Smooth muscle cell of the pulmonary artery (primary cell): Measurements from ENCODE around the gene PCDHGA11. TPM values are rescaled to one million over a fixed set of nuclear protein-coding genes. Genes with fewer than 3 reads are reported as not detected.

Experiments used
- total RNA-seq: library from RNA; depleted of rRNA; stranded (reverse); fragments of >200 nt; gene quantifications from 2 replicates; pipeline ENCODE4 v1.2.3, GENCODE V29; 2014

The PCDHGA11 gene
- 20.6 and 27.7 TPM in 2 replicates for total RNA-seq

DNA sequence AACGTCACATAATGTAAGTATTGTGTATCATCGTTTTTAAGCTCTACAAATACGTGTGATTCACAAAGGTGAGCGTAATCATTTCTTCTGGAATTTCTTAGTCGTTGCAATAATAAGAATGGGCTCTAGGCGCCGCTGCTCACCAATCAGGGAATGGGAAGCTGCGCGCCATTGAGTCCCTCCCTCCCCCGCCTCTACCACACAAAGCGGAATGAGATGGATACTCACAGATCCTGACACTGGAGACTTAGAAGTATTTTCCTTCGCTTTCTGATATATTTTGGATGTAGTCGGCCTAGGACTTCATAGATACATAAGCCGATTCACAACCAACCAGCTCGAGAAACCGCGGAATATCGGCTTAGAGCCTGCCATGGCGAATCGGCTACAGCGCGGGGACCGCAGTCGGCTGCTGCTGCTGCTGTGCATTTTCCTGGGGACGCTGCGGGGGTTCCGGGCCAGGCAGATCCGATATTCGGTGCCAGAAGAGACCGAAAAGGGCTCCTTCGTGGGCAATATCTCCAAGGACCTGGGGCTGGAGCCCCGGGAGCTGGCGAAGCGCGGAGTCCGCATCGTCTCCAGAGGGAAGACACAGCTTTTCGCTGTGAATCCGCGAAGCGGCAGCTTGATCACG, at the start of gene PCDHGA11:
PCDHGA11 (plus strand) TSS at position 197 of the 634 bp plus-strand sequence; CDS start at position 374, 177 bp downstream.

DNA sequence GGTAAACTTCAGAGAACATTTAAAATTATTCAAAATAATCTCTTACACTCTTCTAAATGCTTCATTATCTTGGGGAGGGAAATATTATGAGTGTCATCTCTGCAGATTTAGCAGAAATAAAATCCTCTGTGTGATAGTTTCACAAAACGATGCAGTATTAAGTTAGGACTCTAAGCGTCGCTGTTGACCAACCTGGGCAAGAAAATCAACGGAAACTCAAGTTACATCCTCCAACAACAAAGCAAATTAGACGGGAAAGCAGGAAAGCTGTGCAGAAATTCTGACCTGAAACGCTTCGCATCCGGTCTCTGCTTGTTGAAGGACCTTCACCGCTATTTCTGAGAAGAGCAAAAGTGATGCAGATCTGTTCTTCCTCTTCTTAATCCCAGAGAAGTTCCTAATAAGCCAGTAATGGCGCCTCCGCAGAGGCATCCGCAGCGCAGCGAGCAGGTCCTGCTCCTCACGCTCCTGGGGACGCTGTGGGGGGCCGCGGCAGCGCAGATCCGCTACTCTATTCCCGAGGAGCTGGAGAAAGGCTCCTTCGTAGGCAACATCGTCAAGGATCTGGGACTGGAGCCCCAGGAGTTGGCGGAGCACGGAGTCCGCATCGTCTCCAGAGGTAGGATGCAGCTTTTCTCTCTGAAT, 47.1 kb upstream of the PCDHGA11 start, which contains the start of gene PCDHGA6:
PCDHGA6 (plus strand) TSS at position 219 of the 645 bp plus-strand sequence; CDS start at position 412, 193 bp downstream.

DNA sequence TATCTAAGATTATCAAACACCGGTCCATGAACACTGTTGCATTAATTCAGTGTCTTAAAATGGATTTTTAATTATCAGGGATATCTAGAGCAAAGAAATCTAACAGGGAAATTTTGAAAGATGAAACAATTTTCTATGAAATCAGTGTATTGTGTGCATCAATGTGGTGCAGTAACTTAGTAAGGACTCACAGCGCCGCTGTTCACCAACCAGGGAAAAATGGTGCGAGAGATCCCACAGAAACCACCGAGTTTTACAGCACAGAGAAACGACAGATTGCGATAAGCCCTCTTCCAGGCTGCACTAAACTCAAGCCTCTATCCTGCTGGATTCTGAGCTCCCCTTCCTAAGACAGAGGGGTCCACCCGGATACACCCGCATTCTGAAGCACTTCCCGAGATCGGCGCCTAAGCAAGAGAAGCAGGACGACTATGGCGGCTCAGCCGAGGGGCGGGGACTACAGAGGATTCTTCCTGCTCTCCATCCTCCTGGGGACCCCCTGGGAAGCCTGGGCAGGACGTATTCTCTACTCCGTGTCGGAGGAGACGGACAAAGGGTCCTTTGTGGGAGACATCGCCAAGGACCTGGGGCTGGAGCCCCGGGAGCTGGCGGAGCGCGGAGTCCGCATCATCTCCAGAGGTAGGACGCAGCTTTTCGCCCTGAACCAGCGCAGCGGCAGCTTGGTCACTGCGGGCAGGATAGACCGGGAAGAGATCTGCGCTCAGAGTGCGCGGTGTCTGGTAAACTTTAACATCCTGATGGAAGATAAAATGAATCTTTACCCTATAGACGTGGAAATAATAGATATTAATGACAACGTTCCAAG, 38.2 kb upstream of the PCDHGA11 start, which contains the start of gene PCDHGA7:
PCDHGA7 (plus strand) TSS at position 274 of the 826 bp plus-strand sequence; CDS start at position 432, 158 bp downstream.

DNA sequence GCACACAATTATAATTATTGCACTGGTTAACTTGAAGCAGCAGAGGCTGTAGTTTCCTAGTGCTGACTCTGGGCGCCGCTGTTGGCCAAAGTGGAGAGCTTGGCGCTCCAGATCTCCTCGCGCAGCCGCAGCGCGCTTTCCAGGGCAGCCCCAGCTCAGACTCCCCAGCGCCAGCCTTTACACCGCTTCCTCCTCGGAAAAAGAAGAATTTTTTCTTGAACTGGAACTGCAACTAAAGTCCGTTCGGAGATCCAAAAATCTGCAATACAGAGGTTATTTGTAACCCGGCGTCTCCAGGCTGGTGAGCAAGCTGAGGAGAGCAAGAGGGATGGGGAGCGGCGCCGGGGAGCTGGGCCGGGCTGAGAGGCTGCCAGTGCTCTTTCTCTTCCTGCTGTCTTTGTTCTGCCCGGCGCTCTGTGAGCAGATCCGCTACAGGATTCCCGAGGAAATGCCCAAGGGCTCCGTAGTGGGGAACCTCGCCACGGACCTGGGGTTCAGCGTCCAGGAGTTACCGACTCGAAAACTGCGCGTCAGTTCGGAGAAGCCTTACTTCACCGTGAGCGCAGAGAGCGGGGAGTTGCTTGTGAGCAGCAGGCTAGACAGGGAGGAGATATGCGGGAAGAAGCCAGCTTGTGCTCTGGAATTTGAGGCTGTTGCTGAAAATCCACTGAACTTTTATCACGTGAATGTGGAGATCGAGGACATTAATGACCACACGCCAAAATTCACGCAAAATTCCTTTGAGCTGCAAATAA, 33.1 kb upstream of the PCDHGA11 start, which contains the start of gene PCDHGB4:
PCDHGB4 (plus strand) TSS at position 142 of the 755 bp plus-strand sequence; CDS start at position 329, 187 bp downstream.

DNA sequence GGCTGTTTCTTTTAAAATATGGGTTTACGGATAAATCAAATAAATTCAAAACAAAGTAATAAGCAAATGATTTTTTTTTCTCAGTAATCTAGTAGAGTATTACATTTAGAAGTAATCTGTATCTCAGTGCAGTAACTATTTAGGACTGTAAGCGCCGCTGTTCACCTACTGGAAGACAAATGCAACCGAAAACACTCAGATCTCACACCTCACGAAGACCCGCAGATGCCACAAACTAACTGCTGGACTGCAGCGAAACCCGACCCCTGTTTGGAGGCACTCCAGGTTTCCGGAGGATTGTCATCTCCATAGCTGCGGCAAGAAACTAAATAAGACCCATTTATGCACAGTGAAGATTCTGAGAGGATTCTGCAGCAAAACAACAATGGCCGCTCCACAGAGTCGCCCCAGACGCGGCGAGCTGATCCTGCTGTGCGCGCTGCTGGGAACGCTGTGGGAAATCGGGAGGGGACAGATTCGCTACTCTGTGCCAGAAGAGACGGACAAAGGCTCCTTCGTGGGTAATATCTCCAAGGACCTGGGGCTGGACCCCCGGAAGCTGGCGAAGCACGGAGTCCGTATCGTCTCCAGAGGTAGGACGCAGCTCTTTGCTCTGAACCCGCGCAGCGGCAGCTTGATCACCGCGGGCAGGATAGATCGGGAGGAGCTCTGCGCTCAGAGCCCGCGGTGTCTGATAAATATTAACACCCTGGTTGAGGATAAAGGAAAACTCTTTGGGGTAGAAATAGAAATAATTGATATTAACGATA, 28.2 kb upstream of the PCDHGA11 start, which contains the start of gene PCDHGA8:
PCDHGA8 (plus strand) TSS at position 205 of the 770 bp plus-strand sequence; CDS start at position 386, 181 bp downstream.

DNA sequence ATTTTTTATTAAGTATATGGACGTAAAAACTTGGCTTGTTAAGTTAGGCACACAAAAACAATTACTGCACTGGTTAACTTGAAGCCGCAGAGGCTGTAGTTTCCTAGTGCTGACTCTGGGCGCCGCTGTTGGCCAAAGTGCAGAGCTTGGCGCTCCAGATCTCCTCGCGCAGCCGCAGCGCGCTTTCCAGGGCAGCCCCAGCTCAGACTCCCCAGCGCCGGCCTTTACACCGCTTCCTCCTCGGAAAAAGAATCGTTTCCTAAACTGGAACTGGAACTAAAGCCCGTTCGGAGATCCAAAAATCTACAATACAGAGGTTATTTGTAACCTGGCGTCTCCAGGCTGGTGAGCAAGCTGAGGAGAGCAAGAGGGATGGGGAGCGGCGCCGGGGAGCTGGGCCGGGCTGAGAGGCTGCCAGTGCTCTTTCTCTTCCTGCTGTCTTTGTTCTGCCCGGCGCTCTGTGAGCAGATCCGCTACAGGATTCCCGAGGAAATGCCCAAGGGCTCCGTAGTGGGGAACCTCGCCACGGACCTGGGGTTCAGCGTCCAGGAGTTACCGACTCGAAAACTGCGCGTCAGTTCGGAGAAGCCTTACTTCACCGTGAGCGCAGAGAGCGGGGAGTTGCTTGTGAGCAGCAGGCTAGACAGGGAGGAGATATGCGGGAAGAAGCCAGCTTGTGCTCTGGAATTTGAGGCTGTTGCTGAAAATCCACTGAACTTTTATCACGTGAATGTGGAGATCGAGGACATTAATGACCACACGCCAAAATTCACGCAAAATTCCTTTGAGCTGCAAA, 22.9 kb upstream of the PCDHGA11 start, which contains the start of gene PCDHGB5:
PCDHGB5 (plus strand) TSS at position 192 of the 796 bp plus-strand sequence; CDS start at position 373, 181 bp downstream.

DNA sequence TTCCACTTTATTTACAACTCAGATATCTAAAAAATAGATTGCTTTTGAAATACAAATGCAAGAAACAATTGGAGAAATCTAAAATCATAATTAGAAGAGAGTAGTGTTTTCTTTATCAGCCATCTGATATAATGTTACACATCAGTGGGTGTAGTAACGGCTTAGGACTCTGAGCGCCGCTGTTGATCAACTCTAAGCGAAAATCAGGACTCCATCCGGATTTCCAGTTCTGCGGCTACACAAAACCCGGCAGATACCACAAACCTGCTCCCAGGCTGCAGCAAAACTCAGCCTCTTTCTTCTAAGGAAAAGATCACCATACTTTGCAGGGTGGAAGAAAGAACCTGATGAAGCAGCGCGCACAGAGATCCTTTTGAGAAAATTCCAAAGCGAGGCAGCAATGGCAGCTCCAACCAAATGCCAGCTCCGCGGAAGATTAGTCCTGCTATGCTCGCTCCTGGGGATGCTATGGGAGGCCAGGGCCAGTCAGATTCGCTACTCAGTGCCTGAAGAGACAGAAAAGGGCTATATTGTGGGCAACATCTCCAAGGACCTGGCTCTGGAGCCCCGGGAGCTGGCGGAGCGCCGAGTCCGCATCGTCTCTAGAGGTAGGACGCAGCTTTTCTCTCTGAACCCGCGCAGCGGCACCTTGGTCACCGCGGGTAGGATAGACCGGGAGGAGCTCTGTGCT, 18.2 kb upstream of the PCDHGA11 start, which contains the start of gene PCDHGA9:
PCDHGA9 (plus strand) TSS at position 226 of the 691 bp plus-strand sequence; CDS start at position 401, 175 bp downstream.

DNA sequence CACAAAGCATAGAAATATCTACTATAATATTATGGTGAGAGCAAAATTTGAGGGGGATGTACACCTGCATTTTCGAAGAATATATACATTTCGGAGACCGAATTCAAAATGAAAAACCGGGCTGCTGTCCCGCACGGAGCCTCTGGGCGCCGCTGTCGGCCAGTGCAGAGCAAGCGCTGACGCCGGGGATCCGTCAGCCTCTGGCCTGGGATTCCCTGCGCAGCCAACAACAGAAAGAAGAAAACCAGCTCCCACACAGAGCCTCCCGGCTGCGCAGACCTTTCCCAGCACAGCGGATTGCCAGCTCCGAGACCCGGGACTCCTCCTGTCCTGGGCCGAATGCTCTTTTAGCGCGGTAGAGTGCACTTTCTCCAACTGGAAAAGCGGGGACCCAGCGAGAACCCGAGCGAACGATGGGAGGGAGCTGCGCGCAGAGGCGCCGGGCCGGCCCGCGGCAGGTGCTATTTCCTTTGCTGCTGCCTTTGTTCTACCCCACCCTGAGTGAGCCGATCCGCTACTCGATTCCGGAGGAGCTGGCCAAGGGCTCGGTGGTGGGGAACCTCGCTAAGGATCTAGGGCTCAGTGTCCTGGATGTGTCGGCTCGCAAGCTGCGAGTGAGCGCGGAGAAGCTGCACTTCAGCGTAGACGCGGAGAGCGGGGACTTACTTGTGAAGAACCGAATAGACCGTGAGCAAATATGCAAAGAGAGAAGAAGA, 12.9 kb upstream of the PCDHGA11 start, which contains the start of gene PCDHGB6:
PCDHGB6 (plus strand) TSS at position 232 of the 716 bp plus-strand sequence; CDS start at position 414, 182 bp downstream.

DNA sequence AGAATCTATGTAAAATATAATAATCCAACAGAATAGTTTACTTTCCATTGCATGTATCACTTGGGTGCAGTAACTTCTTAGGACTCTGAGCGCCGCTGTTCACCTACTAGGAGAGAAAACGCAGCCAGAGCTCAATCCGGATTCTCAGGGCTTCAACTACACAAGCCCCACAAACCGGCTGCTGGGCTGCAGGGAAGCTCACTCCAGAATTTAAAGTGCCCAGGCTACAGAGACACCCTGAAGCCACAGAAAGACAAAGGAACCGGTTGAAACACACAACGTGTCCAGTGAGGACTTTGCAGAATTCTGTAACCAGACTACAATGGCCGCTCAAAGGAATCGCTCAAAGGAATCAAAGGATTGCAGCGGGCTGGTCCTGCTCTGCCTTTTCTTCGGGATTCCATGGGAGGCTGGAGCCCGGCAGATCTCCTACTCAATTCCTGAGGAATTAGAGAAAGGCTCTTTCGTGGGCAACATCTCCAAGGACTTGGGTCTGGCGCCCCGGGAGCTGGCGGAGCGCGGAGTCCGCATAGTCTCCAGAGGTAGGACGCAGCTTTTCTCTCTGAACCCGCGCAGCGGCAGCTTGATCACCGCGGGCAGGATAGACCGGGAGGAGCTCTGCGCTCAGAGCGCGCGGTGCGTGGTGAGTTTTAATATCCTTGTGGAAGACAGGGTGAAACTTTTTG, 7.9 kb upstream of the PCDHGA11 start, which contains the start of gene PCDHGA10:
PCDHGA10 (plus strand) TSS at position 134 of the 686 bp plus-strand sequence; CDS start at position 323, 189 bp downstream.

DNA sequence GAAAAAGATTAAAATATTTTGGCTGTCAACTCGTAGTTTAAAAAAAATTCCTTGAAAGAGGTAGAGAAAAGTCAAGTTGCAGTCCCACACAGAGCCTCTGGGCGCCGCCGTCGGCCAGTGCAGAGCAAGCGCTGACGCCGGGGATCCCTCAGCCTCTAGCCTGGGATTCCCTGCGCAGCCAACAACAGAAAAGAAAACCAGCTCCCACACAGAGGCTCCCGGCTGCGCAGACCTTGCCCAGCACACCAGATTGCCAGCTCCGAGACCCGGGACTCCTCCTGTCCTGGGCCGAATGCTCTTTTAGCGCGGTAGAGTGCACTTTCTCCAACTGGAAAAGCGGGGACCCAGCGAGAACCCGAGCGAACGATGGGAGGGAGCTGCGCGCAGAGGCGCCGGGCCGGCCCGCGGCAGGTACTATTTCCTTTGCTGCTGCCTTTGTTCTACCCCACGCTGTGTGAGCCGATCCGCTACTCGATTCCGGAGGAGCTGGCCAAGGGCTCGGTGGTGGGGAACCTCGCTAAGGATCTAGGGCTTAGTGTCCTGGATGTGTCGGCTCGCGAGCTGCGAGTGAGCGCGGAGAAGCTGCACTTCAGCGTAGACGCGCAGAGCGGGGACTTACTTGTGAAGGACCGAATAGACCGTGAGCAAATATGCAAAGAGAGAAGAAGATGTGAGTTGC, 3.2 kb upstream of the PCDHGA11 start, which contains the start of gene PCDHGB7:
PCDHGB7 (plus strand) TSS at position 184 of the 679 bp plus-strand sequence; CDS start at position 367, 183 bp downstream.

DNA sequence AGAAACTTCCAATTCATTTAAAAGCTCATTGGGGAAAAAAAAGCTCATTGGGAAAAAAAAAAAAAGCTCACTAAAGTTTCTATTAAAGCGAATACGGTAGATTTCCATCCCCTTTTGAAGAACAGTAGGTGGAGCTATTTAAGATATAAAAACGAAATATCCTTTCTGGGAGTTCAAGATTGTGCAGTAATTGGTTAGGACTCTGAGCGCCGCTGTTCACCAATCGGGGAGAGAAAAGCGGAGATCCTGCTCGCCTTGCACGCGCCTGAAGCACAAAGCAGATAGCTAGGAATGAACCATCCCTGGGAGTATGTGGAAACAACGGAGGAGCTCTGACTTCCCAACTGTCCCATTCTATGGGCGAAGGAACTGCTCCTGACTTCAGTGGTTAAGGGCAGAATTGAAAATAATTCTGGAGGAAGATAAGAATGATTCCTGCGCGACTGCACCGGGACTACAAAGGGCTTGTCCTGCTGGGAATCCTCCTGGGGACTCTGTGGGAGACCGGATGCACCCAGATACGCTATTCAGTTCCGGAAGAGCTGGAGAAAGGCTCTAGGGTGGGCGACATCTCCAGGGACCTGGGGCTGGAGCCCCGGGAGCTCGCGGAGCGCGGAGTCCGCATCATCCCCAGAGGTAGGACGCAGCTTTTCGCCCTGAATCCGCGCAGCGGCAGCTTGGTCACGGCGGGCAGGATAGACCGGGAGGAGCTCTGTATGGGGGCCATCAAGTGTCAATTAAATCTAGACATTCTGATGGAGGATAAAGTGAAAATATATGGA, 9.7 kb downstream of the PCDHGA11 start, which contains the start of gene PCDHGA12:
PCDHGA12 (plus strand) TSS at position 176 of the 782 bp plus-strand sequence; CDS start at position 429, 253 bp downstream.

Other genes with a start within 250 kb of the PCDHGA11 start
- 0.33 and 1.1 TPM in 2 replicates for gene PCDHB7, start 248.4 kb upstream of the PCDHGA11 start, total RNA-seq
- gene PCDHB8, start 243.3 kb upstream of the PCDHGA11 start, total RNA-seq, result 0.26 and 1.3 TPM in 2 replicates
- gene PCDHB16, start 238.7 kb upstream of the PCDHGA11 start, total RNA-seq, result 0.50 and 0.59 TPM in 2 replicates
- 0.40 and 0.59 TPM in 2 replicates for gene PCDHB9, start 233.9 kb upstream of the PCDHGA11 start, total RNA-seq
- gene PCDHB10, start 228.7 kb upstream of the PCDHGA11 start, total RNA-seq, result 0.79 and 1.4 TPM in 2 replicates
- 0.69 and 0.85 TPM in 2 replicates for gene PCDHB11, start 221.4 kb upstream of the PCDHGA11 start, total RNA-seq
- 0.26 and 0.46 TPM in 2 replicates for gene PCDHB12, start 212.3 kb upstream of the PCDHGA11 start, total RNA-seq
- gene PCDHB13, start 207.1 kb upstream of the PCDHGA11 start, total RNA-seq, result 0.59 and 1.8 TPM in 2 replicates
- gene PCDHB14, start 197.7 kb upstream of the PCDHGA11 start, total RNA-seq, result 1.6 and 2.1 TPM in 2 replicates
- 0.59 and 0.91 TPM in 2 replicates for gene PCDHB15, start 175.7 kb upstream of the PCDHGA11 start, total RNA-seq
- gene SLC25A2, start 117.0 kb upstream of the PCDHGA11 start, total RNA-seq, result 0.13 and 0.26 TPM in 2 replicates
- gene TAF7, start 100.3 kb upstream of the PCDHGA11 start, total RNA-seq, result 56.6 and 69.0 TPM in 2 replicates
- 1.2 and 1.4 TPM in 2 replicates for gene PCDHGA1, start 90.5 kb upstream of the PCDHGA11 start, total RNA-seq
- gene PCDHGA2, start 82.3 kb upstream of the PCDHGA11 start, total RNA-seq, result 2.8 and 4.2 TPM in 2 replicates
- gene PCDHGA3, start 77.2 kb upstream of the PCDHGA11 start, total RNA-seq, result 0.79 and 3.0 TPM in 2 replicates
- 2.2 and 3.8 TPM in 2 replicates for gene PCDHGB1, start 71.0 kb upstream of the PCDHGA11 start, total RNA-seq
- 11.6 and 16.9 TPM in 2 replicates for gene PCDHGA4, start 66.0 kb upstream of the PCDHGA11 start, total RNA-seq
- 3.2 and 3.9 TPM in 2 replicates for gene PCDHGB2, start 61.1 kb upstream of the PCDHGA11 start, total RNA-seq
- 1.8 and 2.3 TPM in 2 replicates for gene PCDHGA5, start 56.9 kb upstream of the PCDHGA11 start, total RNA-seq
- gene PCDHGB3, start 50.8 kb upstream of the PCDHGA11 start, total RNA-seq, result 7.8 and 8.1 TPM in 2 replicates
- 5.3 and 6.7 TPM in 2 replicates for gene PCDHGA6, start 47.2 kb upstream of the PCDHGA11 start, total RNA-seq
- 6.9 and 10.3 TPM in 2 replicates for gene PCDHGA7, start 38.3 kb upstream of the PCDHGA11 start, total RNA-seq
- gene PCDHGB4, start 33.4 kb upstream of the PCDHGA11 start, total RNA-seq, result 26.1 and 54.1 TPM in 2 replicates
- gene PCDHGA8, start 28.4 kb upstream of the PCDHGA11 start, total RNA-seq, result 4.0 and 4.3 TPM in 2 replicates
- 34.3 and 47.0 TPM in 2 replicates for gene PCDHGB5, start 23.1 kb upstream of the PCDHGA11 start, total RNA-seq
- gene PCDHGA9, start 18.3 kb upstream of the PCDHGA11 start, total RNA-seq, result 5.2 and 5.5 TPM in 2 replicates
- 3.9 and 4.8 TPM in 2 replicates for gene PCDHGB6, start 13.0 kb upstream of the PCDHGA11 start, total RNA-seq
- 8.3 and 9.4 TPM in 2 replicates for gene PCDHGA10, start 8.1 kb upstream of the PCDHGA11 start, total RNA-seq
- 13.8 and 14.7 TPM in 2 replicates for gene PCDHGB7, start 3.4 kb upstream of the PCDHGA11 start, total RNA-seq
- gene PCDHGA12, start 9.5 kb downstream of the PCDHGA11 start, total RNA-seq, result 40.2 and 46.0 TPM in 2 replicates
- 77.2 and 94.3 TPM in 2 replicates for gene PCDHGC3, start 54.9 kb downstream of the PCDHGA11 start, total RNA-seq
- 3.5 and 4.2 TPM in 2 replicates for gene PCDHGC4, start 64.0 kb downstream of the PCDHGA11 start, total RNA-seq
- gene PCDHGC5, start 68.0 kb downstream of the PCDHGA11 start, total RNA-seq, result 4.6 and 7.3 TPM in 2 replicates
- 32.1 and 43.1 TPM in 2 replicates for gene DIAPH1, start 197.9 kb downstream of the PCDHGA11 start, total RNA-seq
- 53.8 and 57.5 TPM in 2 replicates for gene HDAC3, start 215.8 kb downstream of the PCDHGA11 start, total RNA-seq
- gene RELL2, start 215.9 kb downstream of the PCDHGA11 start, total RNA-seq, result 2.3 and 3.5 TPM in 2 replicates
- 28.0 and 30.6 TPM in 2 replicates for gene FCHSD1, start 230.4 kb downstream of the PCDHGA11 start, total RNA-seq